Activated effector memory CD4-positive, alpha-beta T cell treated with anti-CD3 and anti-CD28 coated beads, Interleukin-2, amount 50 U/mL, for 16 hours (primary cell): Measurements from ENCODE around the gene B4GAT1.
"Not testable (repeated sequence)": the region's sequence is repeated elsewhere in the genome, so short reads cannot be mapped to it uniquely, and the experiment has no call there.

ENCODE experiments used
- DNase-seq: peaks from one replicate; pipeline ENCODE4 v3.0.0-alpha.2; 2020

B4GAT1 gene

GRCh38 chr11:66320289-66320688, 27.1 kb downstream of the B4GAT1 start:
- DNase-seq: not testable (repeated sequence)

GRCh38 chr11:66318600-66318970, 28.8 kb downstream of the B4GAT1 start:
- DNase-seq: no peak

- no peak for DNase-seq
Observed at GRCh38 chr11:66317723-66318599, 29.5 kb downstream of the B4GAT1 start.

- DNase-seq: no peak
Observed at GRCh38 chr11:66317322-66317722, 30.1 kb downstream of the B4GAT1 start.

GRCh38 chr11:66316849-66317251, 30.6 kb downstream of the B4GAT1 start, which contains the start of gene CD248:
CD248 (minus strand) TSS chr11:66317044; CDS start chr11:66317027, 17 bp downstream.
- no peak for DNase-seq

- DNase-seq: no peak
Observed at GRCh38 chr11:66315921-66316811, 31.3 kb downstream of the B4GAT1 start.

GRCh38 chr11:66315498-66315885, 31.9 kb downstream of the B4GAT1 start:
- no peak for DNase-seq

GRCh38 chr11:66314561-66315497, 32.6 kb downstream of the B4GAT1 start:
- DNase-seq: no peak

GRCh38 chr11:66314186-66314501, 33.3 kb downstream of the B4GAT1 start:
- DNase-seq: no peak

- DNase-seq: no peak
Observed at GRCh38 chr11:66313321-66314185, 33.9 kb downstream of the B4GAT1 start.

GRCh38 chr11:66312549-66313320, 34.7 kb downstream of the B4GAT1 start:
- peak; percentile 98 for DNase-seq

GRCh38 chr11:66311965-66312548, 35.4 kb downstream of the B4GAT1 start:
- DNase-seq: peak; percentile 99

- DNase-seq: no peak
Observed at GRCh38 chr11:66311470-66311964, 35.9 kb downstream of the B4GAT1 start.

- DNase-seq: not testable (repeated sequence)
Observed at GRCh38 chr11:66310803-66311440, 36.5 kb downstream of the B4GAT1 start.

- DNase-seq: no peak
Observed at GRCh38 chr11:66310324-66310723, 37.1 kb downstream of the B4GAT1 start.

GRCh38 chr11:66309475-66309874, 38.0 kb downstream of the B4GAT1 start:
- no peak for DNase-seq

- no peak for DNase-seq
Observed at GRCh38 chr11:66302656-66303055, 44.8 kb downstream of the B4GAT1 start.

- DNase-seq: no peak
Observed at GRCh38 chr11:66299186-66299585, 48.2 kb downstream of the B4GAT1 start.

- no peak for DNase-seq
Observed at GRCh38 chr11:66297610-66298009, 49.8 kb downstream of the B4GAT1 start.
